Smooth muscle cell (in vitro differentiated cells): ENCODE measurements around the gene SP140. TPM values are rescaled to one million over a fixed set of nuclear protein-coding genes. Genes with fewer than 3 reads are reported as not detected.

ENCODE experiments used
- DNase-seq: peaks from one replicate; lab custom pipeline; 2025; ENCODE audit not compliant: unreplicated experiment; lab: John Stamatoyannopoulos, UW
- H2AFZ ChIP-seq: fragments of 200-600 bp; sonication (generic); 2 replicates; pipeline ENCODE4 v1.6.0; 2016; ENCODE audit warnings: antibody characterized with exemption, low read depth, mild to moderate bottlenecking
- H3F3A ChIP-seq: fragments of 200-600 bp; sonication (generic); 2 replicates; pipeline ENCODE4 v1.6.0; 2017; ENCODE audit warnings: antibody characterized with exemption, low read depth
- H3K27ac ChIP-seq: fragments of 200-600 bp; sonication (generic); 2 replicates; pipeline ENCODE4 v1.5.1; 2016; ENCODE audit warnings: low read depth, mild to moderate bottlenecking
- H3K27me3 ChIP-seq: fragments of 200-600 bp; sonication (generic); 2 replicates; pipeline ENCODE4 v1.6.1; 2016; ENCODE audit warnings: low read depth, mild to moderate bottlenecking
- H3K36me3 ChIP-seq: fragments of 200-600 bp; sonication (generic); 2 replicates; pipeline ENCODE4 v1.5.1; 2016; ENCODE audit warnings: low read depth
- H3K4me1 ChIP-seq: fragments of 200-600 bp; sonication (generic); 2 replicates; pipeline ENCODE4 v1.5.1; 2016; ENCODE audit warnings: low read depth
- H3K4me2 ChIP-seq: fragments of 200-600 bp; sonication (generic); 2 replicates; pipeline ENCODE4 v1.6.0; 2016; ENCODE audit warnings: mild to moderate bottlenecking
- H3K4me3 ChIP-seq: fragments of 200-600 bp; sonication (generic); 2 replicates; pipeline ENCODE4 v1.5.1; 2016; ENCODE audit warnings: mild to moderate bottlenecking
- H3K79me2 ChIP-seq: fragments of 200-600 bp; sonication (generic); 2 replicates; pipeline ENCODE4 v1.6.0; 2016; ENCODE audit warnings: low read depth, mild to moderate bottlenecking
- H3K9ac ChIP-seq: fragments of 200-600 bp; sonication (generic); 2 replicates; pipeline ENCODE4 v1.6.0; 2016; ENCODE audit warnings: low read depth
- H3K9me3 ChIP-seq: fragments of 200-600 bp; sonication (generic); replicated peaks from 2 replicates; pipeline ENCODE4 v1.5.1; 2016; ENCODE audit warnings: low read depth
- H4K20me1 ChIP-seq: fragments of 200-600 bp; sonication (generic); 2 replicates; pipeline ENCODE4 v1.6.0; 2016; ENCODE audit warnings: low read depth
- CTCF ChIP-seq: fragments of 200-600 bp; sonication (generic); IDR thresholded peaks from 2 replicates; pipeline ENCODE4 v1.5.1; 2017; ENCODE audit warnings: borderline replicate concordance, mild to moderate bottlenecking, antibody characterized with exemption; ENCODE audit not compliant: insufficient read depth, poor library complexity, severe bottlenecking
- WGBS: methylation state at CpG from one replicate; pipeline ENCODE4 v1.1.7; 2016; ENCODE audit warnings: low lambda C conversion rate; 5-methylcytosine and 5-hydroxymethylcytosine counted together
- polyA plus RNA-seq: library from polyadenylated mRNA; unstranded; fragments of >200 nt; fragmentation: Nextera tagmentation; extraction: Ambion mirVana; gene quantifications from 2 replicates; pipeline ENCODE4 v1.2.1, GENCODE V29; 2016
- total RNA-seq: library from RNA; depleted of rRNA; stranded (reverse); fragments of >200 nt; gene quantifications from 2 replicates; pipeline ENCODE4 v1.2.3, GENCODE V29; 2014

SP140 gene
- total and polyA plus RNA-seq, 2 experiments from 2014 or later: 0.04 TPM; not detected in 1

- H3F3A ChIP-seq: no peaks in the 10 kb centered on the region
- no peak overlapping the region for H3K9ac ChIP-seq
- H3K4me1 ChIP-seq: no peaks in the 10 kb centered on the region
- no peak overlapping the region for H3K27ac ChIP-seq
- H3K4me3 ChIP-seq: no peak overlapping the region
- H3K9me3 ChIP-seq: no peaks in the 10 kb centered on the region
- H3K4me2 ChIP-seq: no peak overlapping the region
- TF ChIP-seq CTCF: no peak
- no peaks in the 10 kb centered on the region for H3K36me3 ChIP-seq
- no peak overlapping the region for H2AFZ ChIP-seq
- DNase-seq: no peak
- H3K27me3 ChIP-seq: no peaks in the 10 kb centered on the region
- 77% methylated on average over 1 of the region's 1 CpG for WGBS
- no peaks in the 10 kb centered on the region for H4K20me1 ChIP-seq
- no peaks in the 10 kb centered on the region for H3K79me2 ChIP-seq
Observed at GRCh38 chr2:230343747-230344146, 118.2 kb downstream of the SP140 start.

GRCh38 chr2:230346465-230346864 lies 120.9 kb downstream of the SP140 start:
- Histone ChIP-seq H3K79me2 (no peaks in the 10 kb centered on the region), H3K27me3 (no peaks in the 10 kb centered on the region)

GRCh38 chr2:230346921-230347533 lies 121.5 kb downstream of the SP140 start:
- Histone ChIP-seq H2AFZ (no peak overlapping the region), H3K36me3 (no peaks in the 10 kb centered on the region), H4K20me1 (no peaks in the 10 kb centered on the region), H3K9ac (no peak overlapping the region), H3K9me3 (no peaks in the 10 kb centered on the region), H3F3A (no peaks in the 10 kb centered on the region), H3K79me2 (no peaks in the 10 kb centered on the region), H3K27me3 (no peaks in the 10 kb centered on the region), H3K4me3 (no peak overlapping the region), H3K4me2 (no peak overlapping the region), H3K27ac (no peak overlapping the region), H3K4me1 (no peaks in the 10 kb centered on the region)
- 81% methylated on average over 1 of the region's 1 CpG for WGBS
- TF ChIP-seq CTCF: no peak
- no peak for DNase-seq

More at GRCh38 chr2:230346465-230346864, 120.9 kb downstream of the SP140 start:
- Histone ChIP-seq H3K4me3 (no peak overlapping the region), H3K4me1 (no peaks in the 10 kb centered on the region), H2AFZ (no peak overlapping the region), H3K9me3 (no peaks in the 10 kb centered on the region), H4K20me1 (no peaks in the 10 kb centered on the region), H3K4me2 (no peak overlapping the region), H3K36me3 (no peaks in the 10 kb centered on the region), H3K9ac (no peak overlapping the region), H3F3A (no peaks in the 10 kb centered on the region), H3K27ac (no peak overlapping the region)
- no peak for DNase-seq
- TF ChIP-seq CTCF: no peak
- 100% methylated on average over 1 of the region's 1 CpG for WGBS
